A673 (cell line): ENCODE measurements around the gene EXOSC2.

Source experiments
- CTCF ChIP-seq: fragments of 300-800, 200-600 bp; sonication (generic); conservative IDR thresholded peaks from 2 replicates; pipeline ENCODE4 v1.5.1; 2017; ENCODE audit warnings: low read depth, mild to moderate bottlenecking, antibody characterized with exemption, low read length, moderate library complexity, mixed read lengths
- EZH2 ChIP-seq: fragments of 200-600 bp; sonication (generic); IDR thresholded peaks from 2 replicates; pipeline ENCODE4 v1.6.1; 2017; ENCODE audit warnings: borderline replicate concordance, low read depth, mild to moderate bottlenecking, mixed read lengths, antibody characterized with exemption, low read length; ENCODE audit not compliant: poor library complexity, severe bottlenecking

DNA sequence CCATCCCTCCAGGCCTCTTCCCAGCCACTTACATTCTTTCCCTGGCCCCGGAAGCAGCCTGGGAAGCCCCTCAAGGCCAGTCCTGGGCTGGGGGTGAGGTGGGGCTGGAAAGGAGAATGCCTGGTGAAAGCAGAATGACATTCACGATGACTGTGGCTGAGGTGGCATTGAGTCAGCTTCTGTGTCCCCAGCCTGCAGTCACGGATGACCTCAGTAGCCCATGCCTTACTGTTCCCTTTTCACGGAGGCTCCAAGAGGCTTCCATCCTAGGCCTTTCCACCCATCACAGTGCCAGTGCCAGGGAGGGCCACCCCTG is 26.5 kb upstream of the EXOSC2 start:
- no peak for TF ChIP-seq EZH2
- TF ChIP-seq CTCF: no peak
